ENCODE measurements around the gene C1QA. TPM values are rescaled to one million over a fixed set of nuclear protein-coding genes. Genes with fewer than 3 reads are reported as not detected.

The C1QA gene
- total and polyA plus RNA-seq, 4 donors, result 27.4 to 513 (median 391) TPM

Small RNAs within 50 kb of the gene (small RNA-seq; reads per million reads assigned to genes)
- not detected for gene MIR6127 (ENCODE audit: low replicate concordance)

Other genes starting within 250 kb of the C1QA start
- 10 to 100 TPM; 16.6 to 19.3 TPM for gene ZBTB40, start 184.8 kb upstream of the C1QA start, total RNA-seq
- gene ZBTB40, start 184.8 kb upstream of the C1QA start, polyA plus RNA-seq, result 1 to 10 TPM; 6.6 to 7.4 TPM
- gene EPHA8, start 73.1 kb upstream of the C1QA start, total RNA-seq, result not detected
- gene EPHA8, start 73.1 kb upstream of the C1QA start, polyA plus RNA-seq, result under 1 TPM in 1 of 2 donors, not detected in 1; 0.01 TPM
- gene C1QC, start 7.0 kb downstream of the C1QA start, total RNA-seq, result 100 to 1,000 TPM in 1 of 2 donors, 10 to 100 TPM in 1; 41.3 to 554 TPM
- gene C1QC, start 7.0 kb downstream of the C1QA start, polyA plus RNA-seq, result 100 to 1,000 TPM; 125 to 335 TPM
- gene C1QB, start 16.6 kb downstream of the C1QA start, total RNA-seq, result 100 to 1,000 TPM in 1 of 2 donors, 10 to 100 TPM in 1; 39.6 to 702 TPM
- 100 to 1,000 TPM; 354 to 508 TPM for gene C1QB, start 16.6 kb downstream of the C1QA start, polyA plus RNA-seq
- gene EPHB2, start 74.2 kb downstream of the C1QA start, total RNA-seq, result 1 to 10 TPM; 6.7 to 8.5 TPM
- 1 to 10 TPM; 1.2 to 4.8 TPM for gene EPHB2, start 74.2 kb downstream of the C1QA start, polyA plus RNA-seq